GM12873 (cell line): ENCODE data around the gene NXNL1.

Experiments used
- TF ChIP-seq, protein P1 (sequence below): IDR thresholded peaks from 2 replicates; pipeline ENCODE4 v1.5.1; 2012; ENCODE audit warnings: low read depth, mild to moderate bottlenecking, moderate library complexity, low read length, control low read depth; ENCODE audit not compliant: insufficient read depth; ENCODE audit errors: missing control alignments

NXNL1 gene

DNA sequence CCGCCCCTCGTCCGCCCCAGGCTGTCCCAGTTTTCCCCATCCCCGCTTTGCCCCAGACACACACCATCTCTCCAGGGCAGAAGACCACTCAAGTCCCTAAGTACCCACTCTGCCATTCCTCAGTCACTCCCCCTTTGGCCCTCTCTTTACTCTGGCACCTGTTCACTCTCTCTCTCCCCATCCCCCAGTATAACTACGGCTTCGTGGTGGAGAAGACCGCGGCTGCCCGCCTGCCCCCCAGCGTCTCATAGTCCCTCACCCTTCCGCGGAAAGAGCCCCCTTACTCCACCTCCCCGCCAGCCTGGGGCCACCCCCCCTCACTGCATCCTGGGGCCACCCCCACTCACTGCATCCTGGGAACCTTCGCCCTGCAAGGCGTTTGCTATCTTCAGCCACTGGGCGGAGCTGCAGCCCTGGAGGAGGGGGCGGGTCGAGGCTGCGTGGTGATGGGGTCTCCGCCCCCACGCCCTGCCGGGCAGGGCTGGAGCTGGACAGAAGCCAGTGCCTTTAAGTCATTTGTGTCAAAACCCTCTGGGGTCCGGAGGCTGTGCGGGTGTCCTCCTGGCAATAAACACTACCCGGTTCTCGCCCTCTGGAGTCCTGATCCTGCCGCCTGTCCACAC is 35.9 kb downstream of the NXNL1 start:
- TF ChIP-seq, protein P1, sequence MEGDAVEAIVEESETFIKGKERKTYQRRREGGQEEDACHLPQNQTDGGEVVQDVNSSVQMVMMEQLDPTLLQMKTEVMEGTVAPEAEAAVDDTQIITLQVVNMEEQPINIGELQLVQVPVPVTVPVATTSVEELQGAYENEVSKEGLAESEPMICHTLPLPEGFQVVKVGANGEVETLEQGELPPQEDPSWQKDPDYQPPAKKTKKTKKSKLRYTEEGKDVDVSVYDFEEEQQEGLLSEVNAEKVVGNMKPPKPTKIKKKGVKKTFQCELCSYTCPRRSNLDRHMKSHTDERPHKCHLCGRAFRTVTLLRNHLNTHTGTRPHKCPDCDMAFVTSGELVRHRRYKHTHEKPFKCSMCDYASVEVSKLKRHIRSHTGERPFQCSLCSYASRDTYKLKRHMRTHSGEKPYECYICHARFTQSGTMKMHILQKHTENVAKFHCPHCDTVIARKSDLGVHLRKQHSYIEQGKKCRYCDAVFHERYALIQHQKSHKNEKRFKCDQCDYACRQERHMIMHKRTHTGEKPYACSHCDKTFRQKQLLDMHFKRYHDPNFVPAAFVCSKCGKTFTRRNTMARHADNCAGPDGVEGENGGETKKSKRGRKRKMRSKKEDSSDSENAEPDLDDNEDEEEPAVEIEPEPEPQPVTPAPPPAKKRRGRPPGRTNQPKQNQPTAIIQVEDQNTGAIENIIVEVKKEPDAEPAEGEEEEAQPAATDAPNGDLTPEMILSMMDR = peak; percentile 58

DNA sequence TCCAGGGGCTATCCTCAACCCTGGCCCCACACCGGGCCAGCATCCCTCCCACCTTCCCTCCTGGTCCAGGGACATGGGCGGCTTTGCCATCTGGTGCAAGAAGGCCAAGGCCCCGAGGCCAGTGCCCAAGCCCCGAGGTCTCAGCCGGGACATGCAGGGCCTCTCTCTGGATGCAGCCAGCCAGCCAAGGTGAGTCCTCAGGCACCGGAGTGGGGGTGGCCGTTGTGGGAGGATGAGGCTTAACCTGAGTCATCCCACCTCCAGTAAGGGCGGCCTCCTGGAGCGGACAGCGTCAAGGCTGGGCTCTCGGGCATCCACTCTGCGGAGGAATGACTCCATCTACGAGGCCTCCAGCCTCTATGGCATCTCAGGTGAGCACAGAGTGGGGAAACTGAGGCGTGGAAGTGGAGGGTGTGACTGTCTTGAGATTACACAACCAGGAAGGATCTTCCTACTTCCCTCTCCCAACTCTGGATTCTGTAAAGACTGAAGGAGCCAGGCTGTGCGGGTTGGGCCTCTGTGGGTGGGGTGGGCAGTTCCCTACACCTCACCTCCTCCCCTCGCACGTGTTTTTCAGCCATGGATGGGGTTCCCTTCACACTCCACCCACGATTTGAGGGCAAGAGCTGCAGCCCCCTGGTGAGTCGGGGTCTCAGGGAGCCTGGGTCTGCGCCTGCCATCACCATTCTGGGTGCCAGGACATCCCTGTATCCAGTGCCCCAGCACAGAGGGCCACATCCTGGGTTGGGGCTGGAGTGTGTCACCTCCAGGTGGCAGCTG is 37.1 kb downstream of the NXNL1 start:
- TF ChIP-seq, protein P1 = no peak

DNA sequence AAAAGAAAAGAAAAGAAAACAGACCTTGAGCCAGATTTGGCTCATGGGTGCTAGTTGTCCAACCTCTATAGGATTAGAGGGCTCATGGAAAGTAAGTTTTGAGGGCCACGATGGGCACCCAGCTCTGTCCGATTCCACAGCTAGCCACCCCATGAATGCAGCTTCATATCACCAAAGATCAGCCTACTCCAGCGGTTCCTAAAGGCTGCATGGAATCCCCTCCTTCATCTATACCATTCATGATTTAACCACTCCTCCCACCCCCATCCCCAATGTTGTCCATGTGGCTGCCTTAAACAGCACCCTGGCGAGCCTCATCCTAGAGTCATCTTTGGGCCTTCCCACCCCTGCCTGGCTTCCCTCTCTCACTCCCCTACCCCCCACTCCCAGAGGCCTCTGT is 38.8 kb downstream of the NXNL1 start:
- TF ChIP-seq, protein P1 = no peak

DNA sequence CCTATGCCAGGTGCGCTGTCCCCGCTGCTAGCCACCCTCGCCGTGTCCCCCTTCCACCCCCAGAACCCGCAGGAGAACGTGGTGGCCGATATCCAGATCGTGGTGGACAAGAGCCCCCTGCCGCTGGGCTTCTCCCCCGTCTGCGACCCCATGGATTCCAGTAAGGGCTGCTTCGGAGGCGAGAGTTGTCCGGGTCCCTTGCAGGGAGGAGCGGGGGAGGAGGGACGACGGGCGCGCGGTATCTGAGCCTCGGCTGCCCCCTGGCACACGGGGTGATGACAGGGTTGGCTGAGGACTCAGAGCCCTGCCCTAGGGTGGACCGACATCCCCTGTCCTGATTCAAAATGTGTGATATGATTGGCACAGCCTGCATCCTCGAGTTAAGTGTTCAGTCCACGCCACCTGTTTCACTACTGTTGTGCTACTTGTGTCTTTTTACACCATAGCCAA is 40.2 kb downstream of the NXNL1 start:
- TF ChIP-seq, protein P1 = peak; percentile 8

DNA sequence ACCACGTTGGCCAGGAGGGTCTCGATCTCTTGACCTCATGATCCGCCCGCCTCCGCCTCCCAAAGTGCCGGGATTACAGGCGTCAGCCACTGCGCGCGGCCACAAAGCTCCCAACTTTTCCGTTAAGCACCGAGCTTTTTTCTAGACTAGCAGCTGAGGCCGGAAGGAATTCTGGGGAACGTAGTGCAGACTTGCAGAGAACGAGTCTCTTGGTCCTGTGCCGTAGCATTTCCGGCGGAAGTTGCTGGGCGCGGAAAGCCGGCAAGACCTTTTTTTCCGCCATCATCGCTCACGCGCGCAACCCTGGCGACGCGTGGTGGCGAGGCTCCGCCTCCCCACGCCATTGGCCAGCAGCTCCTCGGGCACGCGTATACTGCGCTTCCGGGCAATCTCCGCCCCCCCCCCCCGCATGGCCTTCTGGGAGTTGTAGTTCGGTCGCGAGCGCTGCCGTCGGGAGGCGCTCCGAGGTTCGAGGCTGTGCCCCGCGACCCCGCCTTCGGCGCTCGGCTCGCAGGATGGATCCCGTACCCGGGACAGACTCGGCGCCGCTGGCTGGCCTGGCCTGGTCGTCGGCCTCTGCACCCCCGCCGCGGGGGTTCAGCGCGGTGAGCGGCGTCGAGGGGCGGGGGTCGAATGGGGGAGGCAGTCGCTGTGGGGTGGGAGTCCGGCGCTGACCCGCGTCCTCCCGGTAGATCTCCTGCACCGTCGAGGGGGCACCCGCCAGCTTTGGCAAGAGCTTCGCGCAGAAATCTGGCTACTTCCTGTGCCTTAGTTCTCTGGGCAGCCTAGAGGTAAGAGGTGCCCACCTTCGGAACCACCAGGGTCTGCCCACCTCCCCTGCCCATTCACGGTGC is 40.9 kb downstream of the NXNL1 start, which contains the start of gene MVB12A:
Gene MVB12A, plus strand, starts transcription at position 427 of the 854 bp plus-strand sequence. Its CDS starts 89 bp downstream, at position 516.
- TF ChIP-seq, protein P1 = no peak

DNA sequence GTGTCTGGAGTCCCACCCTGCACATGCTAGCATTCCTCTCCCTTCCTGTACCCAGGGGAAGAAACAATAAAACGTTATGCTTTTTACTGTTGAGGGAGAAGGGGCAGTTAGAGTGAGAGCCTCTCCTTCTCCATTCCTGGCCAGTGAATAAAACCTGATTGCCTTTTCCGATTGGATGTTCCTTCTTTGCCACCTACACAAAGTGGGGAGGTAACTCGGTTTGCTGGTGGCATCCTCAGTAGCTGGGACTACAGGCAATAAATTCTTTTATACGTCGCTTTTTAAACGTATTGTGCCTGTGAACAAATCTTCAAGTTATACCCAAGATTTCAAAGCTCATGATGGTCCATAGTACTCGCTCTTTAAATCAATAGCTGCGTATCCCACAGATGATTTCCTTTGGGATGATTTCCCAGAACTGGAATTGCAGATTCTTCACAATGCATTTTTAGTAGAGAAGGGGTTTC is 41.5 kb downstream of the NXNL1 start:
- TF ChIP-seq, protein P1 = no peak
